Karpas-422 (cell line): ENCODE data around the gene UCN2. TPM values are rescaled to one million over a fixed set of nuclear protein-coding genes. Genes with fewer than 3 reads are reported as not detected.
"Not testable (repeated sequence)": the region's sequence is repeated elsewhere in the genome, so short reads cannot be mapped to it uniquely, and the experiment has no call there.

Experiments
- DNase-seq: peaks from one replicate; pipeline ENCODE4 v3.0.0-alpha.2; 2015
- H2AFZ ChIP-seq: fragments of 200-600 bp; sonication (generic); 2 replicates; pipeline ENCODE4 v1.6.1; 2014; ENCODE audit warnings: antibody characterized with exemption, low read length, mixed read lengths
- H3K27ac ChIP-seq: fragments of 200-600 bp; sonication (generic); 2 replicates; pipeline ENCODE4 v1.5.1; 2014; ENCODE audit warnings: mild to moderate bottlenecking, low read length, moderate library complexity
- H3K27me3 ChIP-seq: fragments of 200-600 bp; sonication (generic); 2 replicates; pipeline ENCODE4 v1.6.1; 2014; ENCODE audit warnings: low read length, mixed read lengths
- H3K36me3 ChIP-seq: fragments of 200-600 bp; sonication (generic); 2 replicates; pipeline ENCODE4 v1.6.1; 2014; ENCODE audit warnings: low read length, mixed read lengths; ENCODE audit not compliant: insufficient read depth
- H3K4me1 ChIP-seq: fragments of 200-600 bp; sonication (generic); 2 replicates; pipeline ENCODE4 v1.6.1; 2014; ENCODE audit warnings: mild to moderate bottlenecking, low read length, mixed read lengths
- H3K4me2 ChIP-seq: fragments of 200-600 bp; sonication (generic); 2 replicates; pipeline ENCODE4 v1.6.1; 2014; ENCODE audit warnings: low read length, low read depth, mild to moderate bottlenecking; ENCODE audit not compliant: poor library complexity, severe bottlenecking
- H3K4me3 ChIP-seq: fragments of 200-600 bp; sonication (generic); 2 replicates; pipeline ENCODE4 v1.5.1; 2014; ENCODE audit warnings: mild to moderate bottlenecking, antibody characterized with exemption, low read length, mixed read lengths
- H3K79me2 ChIP-seq: fragments of 200-600 bp; sonication (generic); 2 replicates; pipeline ENCODE4 v1.6.1; 2014; ENCODE audit warnings: mild to moderate bottlenecking, low read length, mixed read lengths
- H3K9ac ChIP-seq: fragments of 200-600 bp; sonication (generic); 2 replicates; pipeline ENCODE4 v1.6.0; 2014; ENCODE audit warnings: low read length
- H3K9me2 ChIP-seq: fragments of 200-600 bp; sonication (generic), shearing (Covaris generic); replicated peaks from 2 replicates; pipeline ENCODE4 v1.6.0; 2014; ENCODE audit warnings: mild to moderate bottlenecking, low read length, moderate library complexity; ENCODE audit not compliant: insufficient read depth
- H3K9me3 ChIP-seq: fragments of 300-700, 200-600 bp; sonication (generic); 2 replicates; pipeline ENCODE4 v1.6.1; 2014; ENCODE audit warnings: low read length, mixed read lengths
- H4K20me1 ChIP-seq: fragments of 200-600 bp; sonication (generic); 2 replicates; pipeline ENCODE4 v1.6.1; 2014; ENCODE audit warnings: mild to moderate bottlenecking, antibody characterized with exemption, low read length, low read depth; ENCODE audit not compliant: insufficient read depth
- total RNA-seq: library from RNA; depleted of rRNA; stranded (reverse); fragments of >200 nt; shearing (Covaris generic); gene quantifications from 2 replicates; pipeline ENCODE4 v1.2.3, GENCODE V29; 2014; ENCODE audit warnings: low replicate concordance

Gene UCN2
- total RNA-seq, 1 experiment from 2014 or later, result not detected

- Histone ChIP-seq H3K9ac (peak overlapping the region; percentile 71; the same call in 1 of the 2 replicates), H2AFZ (no peak overlapping the region), H3K9me2 (no peaks in the 10 kb centered on the region), H3K36me3 (peaks cover 11% of the 10 kb centered on the region; the same call in 1 of the 2 replicates), H3K4me2 (peak overlapping the region; percentile 4), H3K79me2 (peaks cover 24% of the 10 kb centered on the region), H3K27me3 (no peaks in the 10 kb centered on the region), H3K4me3 (peak overlapping the region; percentile 74; the same call in 1 of the 2 replicates), H3K27ac (no peak overlapping the region), H3K9me3 (no peaks in the 10 kb centered on the region), H3K4me1 (peaks cover 41% of the 10 kb centered on the region), H4K20me1 (no peaks in the 10 kb centered on the region)
- no peak for DNase-seq
Observed at GRCh38 chr3:48553886-48554845, 9.4 kb downstream of the UCN2 start.

- H3K9ac ChIP-seq, result peak overlapping the region; percentile 15; the same call in 1 of the 2 replicates
- H3K4me1 ChIP-seq, result peaks cover 36% of the 10 kb centered on the region
- H3K9me3 ChIP-seq, result no peaks in the 10 kb centered on the region
- peaks cover 24% of the 10 kb centered on the region for H3K79me2 ChIP-seq
- no peaks in the 10 kb centered on the region for H3K27me3 ChIP-seq
- no peak for DNase-seq
- peaks cover 11% of the 10 kb centered on the region; the same call in 1 of the 2 replicates for H3K36me3 ChIP-seq
- no peak overlapping the region for H3K4me2 ChIP-seq
- no peak overlapping the region for H3K27ac ChIP-seq
- H4K20me1 ChIP-seq, result no peaks in the 10 kb centered on the region
- no peak overlapping the region for H2AFZ ChIP-seq
- no peaks in the 10 kb centered on the region for H3K9me2 ChIP-seq
- no peak overlapping the region for H3K4me3 ChIP-seq
Observed at GRCh38 chr3:48553361-48553760, 10.2 kb downstream of the UCN2 start.

GRCh38 chr3:48552111-48552951 is 11.2 kb downstream of the UCN2 start:
- H3K4me2 ChIP-seq, result no peak overlapping the region
- H3K4me3 ChIP-seq, result no peak overlapping the region
- no peaks in the 10 kb centered on the region for H3K27me3 ChIP-seq
- H4K20me1 ChIP-seq, result no peaks in the 10 kb centered on the region
- H3K4me1 ChIP-seq, result peaks cover 26% of the 10 kb centered on the region
- no peaks in the 10 kb centered on the region for H3K9me2 ChIP-seq
- peaks cover 24% of the 10 kb centered on the region for H3K79me2 ChIP-seq
- H3K9me3 ChIP-seq, result no peaks in the 10 kb centered on the region
- DNase-seq, result no peak
- no peak overlapping the region for H2AFZ ChIP-seq
- H3K27ac ChIP-seq, result no peak overlapping the region
- H3K36me3 ChIP-seq, result peaks cover 16% of the 10 kb centered on the region
- H3K9ac ChIP-seq, result no peak overlapping the region

GRCh38 chr3:48551651-48552050 is 11.9 kb downstream of the UCN2 start:
- Histone ChIP-seq H3K4me1 (peaks cover 23% of the 10 kb centered on the region), H3K79me2 (peaks cover 24% of the 10 kb centered on the region), H3K36me3 (peaks cover 22% of the 10 kb centered on the region)
- not testable (repeated sequence) for H3K9me3 ChIP-seq, H3K4me2 ChIP-seq, H4K20me1 ChIP-seq, H3K9me2 ChIP-seq, DNase-seq, H3K27ac ChIP-seq, H3K4me3 ChIP-seq, H2AFZ ChIP-seq, H3K27me3 ChIP-seq, H3K9ac ChIP-seq

GRCh38 chr3:48548729-48549705 is 14.6 kb downstream of the UCN2 start:
- Histone ChIP-seq H3K9me2 (no peaks in the 10 kb centered on the region), H3K36me3 (peaks cover 24% of the 10 kb centered on the region), H2AFZ (no peak overlapping the region), H3K4me2 (no peak overlapping the region), H3K9me3 (no peaks in the 10 kb centered on the region), H3K27ac (no peak overlapping the region), H4K20me1 (no peaks in the 10 kb centered on the region), H3K27me3 (no peaks in the 10 kb centered on the region), H3K4me1 (peaks cover 2% of the 10 kb centered on the region; the same call in 1 of the 2 replicates), H3K9ac (no peak overlapping the region), H3K4me3 (no peak overlapping the region), H3K79me2 (peaks cover 5% of the 10 kb centered on the region; the same call in 1 of the 2 replicates)
- DNase-seq, result peak; percentile 95

GRCh38 chr3:48548126-48548525 is 15.5 kb downstream of the UCN2 start:
- no peaks in the 10 kb centered on the region for H3K27me3 ChIP-seq
- H3K36me3 ChIP-seq, result peaks cover 17% of the 10 kb centered on the region
- H3K9me3 ChIP-seq, result no peaks in the 10 kb centered on the region
- H3K4me1 ChIP-seq, result no peaks in the 10 kb centered on the region; the same call in 1 of the 2 replicates
- H3K4me3 ChIP-seq, result no peak overlapping the region
- H3K27ac ChIP-seq, result no peak overlapping the region
- H3K79me2 ChIP-seq, result no peaks in the 10 kb centered on the region; the same call in 1 of the 2 replicates
- H3K9me2 ChIP-seq, result no peaks in the 10 kb centered on the region
- no peak overlapping the region for H3K9ac ChIP-seq
- no peak overlapping the region for H2AFZ ChIP-seq
- H3K4me2 ChIP-seq, result no peak overlapping the region
- no peak for DNase-seq
- no peaks in the 10 kb centered on the region for H4K20me1 ChIP-seq

GRCh38 chr3:48546203-48546829 is 17.3 kb downstream of the UCN2 start:
- no peak overlapping the region for H3K4me3 ChIP-seq
- no peak overlapping the region for H2AFZ ChIP-seq
- H3K36me3 ChIP-seq, result peaks cover 17% of the 10 kb centered on the region
- H3K79me2 ChIP-seq, result no peaks in the 10 kb centered on the region
- DNase-seq, result no peak
- H3K4me2 ChIP-seq, result no peak overlapping the region
- no peaks in the 10 kb centered on the region for H4K20me1 ChIP-seq
- H3K9me2 ChIP-seq, result no peaks in the 10 kb centered on the region
- H3K27ac ChIP-seq, result no peak overlapping the region
- no peaks in the 10 kb centered on the region for H3K4me1 ChIP-seq
- no peaks in the 10 kb centered on the region for H3K27me3 ChIP-seq
- H3K9me3 ChIP-seq, result no peaks in the 10 kb centered on the region
- no peak overlapping the region for H3K9ac ChIP-seq
